Prostate gland (tissue), 2 donors: ENCODE data around the gene RUVBL1.

ENCODE experiments used
- POLR2AphosphoS5 ChIP-seq: sonication (generic); formaldehyde crosslinking; IDR thresholded peaks from one replicate; pipeline ENCODE4 v1.6.1; 2017; ENCODE audit warnings: antibody characterized with exemption
- TF ChIP-seq, protein P1 (sequence below), 4 experiments: fragments of 200-600 bp in 2 of 4; fragments of 450-650 bp in 2 of 4; sonication (generic) in 2 of 4; IDR thresholded peaks; 1 replicate in 3 of 4; 2 replicates in 1 of 4; pipeline ENCODE4 v1.5.1; 2016 to 2019; ENCODE audit warnings: antibody characterized with exemption in 4 of 4, mild to moderate bottlenecking in 2 of 4, moderate library complexity in 2 of 4

- TF ChIP-seq, protein P1, sequence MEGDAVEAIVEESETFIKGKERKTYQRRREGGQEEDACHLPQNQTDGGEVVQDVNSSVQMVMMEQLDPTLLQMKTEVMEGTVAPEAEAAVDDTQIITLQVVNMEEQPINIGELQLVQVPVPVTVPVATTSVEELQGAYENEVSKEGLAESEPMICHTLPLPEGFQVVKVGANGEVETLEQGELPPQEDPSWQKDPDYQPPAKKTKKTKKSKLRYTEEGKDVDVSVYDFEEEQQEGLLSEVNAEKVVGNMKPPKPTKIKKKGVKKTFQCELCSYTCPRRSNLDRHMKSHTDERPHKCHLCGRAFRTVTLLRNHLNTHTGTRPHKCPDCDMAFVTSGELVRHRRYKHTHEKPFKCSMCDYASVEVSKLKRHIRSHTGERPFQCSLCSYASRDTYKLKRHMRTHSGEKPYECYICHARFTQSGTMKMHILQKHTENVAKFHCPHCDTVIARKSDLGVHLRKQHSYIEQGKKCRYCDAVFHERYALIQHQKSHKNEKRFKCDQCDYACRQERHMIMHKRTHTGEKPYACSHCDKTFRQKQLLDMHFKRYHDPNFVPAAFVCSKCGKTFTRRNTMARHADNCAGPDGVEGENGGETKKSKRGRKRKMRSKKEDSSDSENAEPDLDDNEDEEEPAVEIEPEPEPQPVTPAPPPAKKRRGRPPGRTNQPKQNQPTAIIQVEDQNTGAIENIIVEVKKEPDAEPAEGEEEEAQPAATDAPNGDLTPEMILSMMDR (IDR thresholded peaks at IDR 0.05), result no peak
- TF ChIP-seq POLR2AphosphoS5, result no peak
Observed at GRCh38 chr3:128056258-128056657, 67.4 kb downstream of the RUVBL1 start.
